GM18858 (cell line): ENCODE data around the gene AKAP6.

Source experiments
- ATAC-seq: cut with Tn5 transposase; IDR thresholded peaks from one replicate; pipeline ENCODE4 v1.9.1; 2021; ENCODE audit not compliant: unreplicated experiment

The AKAP6 gene

DNA sequence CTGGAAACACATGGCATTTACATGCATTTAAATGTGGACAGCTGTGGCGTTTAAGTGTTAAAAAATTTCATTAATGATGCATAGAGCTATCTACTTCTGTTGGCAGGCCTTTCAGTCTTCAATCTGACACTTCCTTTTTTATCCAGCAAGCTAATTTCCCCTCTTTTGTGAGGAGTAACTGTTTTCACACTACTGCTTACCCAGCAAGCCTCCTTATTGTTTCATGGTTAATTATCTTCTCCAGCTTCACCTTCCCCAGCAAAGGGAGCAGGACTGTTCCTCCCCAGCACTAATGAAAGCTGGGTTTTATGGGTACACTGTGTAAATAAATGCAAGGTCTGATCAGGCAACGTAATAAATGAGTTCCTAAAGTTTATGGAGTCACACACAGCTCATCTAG, 480.2 kb downstream of the AKAP6 start:
- ATAC-seq = no peak

DNA sequence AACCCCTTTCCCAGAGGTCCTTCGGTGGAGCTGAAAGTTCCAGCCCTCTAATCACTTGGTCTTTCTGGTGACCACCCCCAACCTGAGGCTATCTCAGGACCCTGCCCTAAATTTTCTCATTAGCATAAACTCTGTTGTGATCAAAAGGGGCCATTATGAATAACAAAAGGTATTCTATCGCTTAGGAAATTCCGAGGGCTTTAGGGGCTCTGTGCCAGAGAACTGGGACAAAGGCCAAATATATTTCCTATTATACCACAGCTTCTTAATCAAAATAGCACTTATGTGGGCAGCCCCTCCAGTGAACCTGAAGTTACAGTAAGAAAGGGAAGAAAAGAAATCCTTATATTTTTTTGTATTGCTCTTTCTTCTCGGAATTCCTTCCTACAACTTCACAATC, 484.3 kb downstream of the AKAP6 start:
- ATAC-seq = no peak

DNA sequence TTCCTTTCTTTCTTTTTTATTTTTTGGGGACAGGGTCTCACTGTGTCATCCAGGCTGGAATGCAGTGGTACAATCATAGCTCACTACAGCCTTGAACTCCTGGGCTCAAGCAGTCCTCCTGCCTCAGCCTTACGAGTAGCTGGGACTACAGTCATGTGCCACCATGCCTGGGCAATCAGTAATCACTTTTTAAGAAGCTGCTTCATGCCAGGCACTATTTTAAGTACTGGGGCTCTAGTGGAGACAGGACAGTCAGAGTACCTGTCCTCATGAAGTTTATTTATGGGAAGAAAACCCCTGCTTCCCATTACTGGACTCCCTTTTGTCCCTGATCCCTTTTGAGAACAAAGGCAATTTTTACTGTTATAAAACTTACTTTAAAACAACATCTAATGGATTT, 485.6 kb downstream of the AKAP6 start:
- no peak for ATAC-seq

DNA sequence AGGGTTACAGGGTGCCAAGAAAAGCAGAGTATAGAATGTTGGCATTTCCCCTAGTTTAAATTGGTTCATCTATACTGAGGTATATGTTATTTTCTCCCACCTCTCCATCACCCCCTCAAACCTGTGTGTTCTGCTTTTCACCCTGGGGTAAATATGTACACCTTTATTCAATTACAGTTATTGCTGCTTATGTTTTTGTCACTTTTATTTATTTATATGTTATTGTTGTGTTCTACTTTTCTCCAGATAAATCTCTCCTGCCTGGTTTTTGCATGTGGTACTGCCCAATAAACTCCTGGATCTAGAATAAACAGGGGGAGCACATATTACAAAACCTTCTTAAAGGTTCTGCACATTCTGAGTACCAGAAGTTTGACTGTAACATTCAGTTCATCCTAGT, 487.5 kb downstream of the AKAP6 start:
- no peak for ATAC-seq

DNA sequence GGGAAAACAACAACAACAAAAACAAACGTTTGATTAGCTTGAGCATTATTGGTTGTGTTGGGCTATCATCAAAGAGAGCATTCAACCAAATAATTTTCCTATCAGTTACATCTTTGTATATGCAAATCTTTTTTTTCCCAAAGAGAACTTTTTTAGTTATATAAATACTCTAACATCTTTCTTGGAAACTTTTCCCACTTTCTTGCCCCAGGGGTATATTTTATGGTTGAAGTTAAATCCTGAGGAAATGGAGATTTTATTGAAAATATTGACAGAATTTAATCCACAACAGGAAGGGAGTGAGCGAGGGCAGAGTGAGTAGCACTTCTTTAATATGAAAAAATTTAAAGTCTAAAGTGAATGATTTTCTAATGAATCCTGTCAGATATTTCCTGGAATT, 488.7 kb downstream of the AKAP6 start:
- ATAC-seq = no peak

DNA sequence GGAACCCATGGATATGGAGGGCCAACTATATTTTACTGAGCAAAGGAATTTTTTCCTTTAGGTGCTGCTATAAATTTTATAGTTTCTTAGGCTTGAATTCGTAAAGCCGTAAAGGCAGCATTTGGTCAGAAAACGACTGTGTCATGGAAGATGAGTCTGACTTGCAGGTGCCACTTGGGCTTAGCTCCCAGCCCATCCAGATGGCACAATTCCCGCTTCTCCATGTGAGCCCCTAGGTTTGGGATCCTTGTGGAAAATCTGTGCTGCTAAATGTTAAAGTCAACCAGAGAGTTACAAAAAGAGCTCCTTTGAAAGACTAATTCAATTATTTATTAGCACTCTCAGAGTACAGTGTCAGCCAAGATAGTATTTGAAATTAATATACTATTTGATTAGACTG, 489.5 kb downstream of the AKAP6 start:
- ATAC-seq = no peak

DNA sequence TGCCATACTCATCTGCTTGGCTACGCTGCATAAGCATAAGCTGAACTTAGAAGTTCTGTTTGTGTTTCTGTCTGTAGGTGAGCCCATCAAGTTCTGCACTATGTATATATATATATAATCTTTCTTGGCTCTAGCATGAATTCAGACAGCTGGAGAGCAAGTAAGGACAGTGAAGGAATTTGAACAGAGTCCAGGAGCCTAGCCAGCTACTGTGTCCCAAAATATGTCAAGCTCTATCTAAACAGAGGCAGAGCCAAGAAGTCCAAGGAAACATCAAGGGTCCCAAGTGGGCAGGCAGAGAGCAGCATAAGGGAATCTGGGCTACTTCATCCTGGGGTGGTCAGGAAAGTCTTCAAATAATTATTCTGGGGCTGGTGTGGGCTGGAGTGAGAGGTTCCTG, 491.1 kb downstream of the AKAP6 start:
- ATAC-seq = no peak

DNA sequence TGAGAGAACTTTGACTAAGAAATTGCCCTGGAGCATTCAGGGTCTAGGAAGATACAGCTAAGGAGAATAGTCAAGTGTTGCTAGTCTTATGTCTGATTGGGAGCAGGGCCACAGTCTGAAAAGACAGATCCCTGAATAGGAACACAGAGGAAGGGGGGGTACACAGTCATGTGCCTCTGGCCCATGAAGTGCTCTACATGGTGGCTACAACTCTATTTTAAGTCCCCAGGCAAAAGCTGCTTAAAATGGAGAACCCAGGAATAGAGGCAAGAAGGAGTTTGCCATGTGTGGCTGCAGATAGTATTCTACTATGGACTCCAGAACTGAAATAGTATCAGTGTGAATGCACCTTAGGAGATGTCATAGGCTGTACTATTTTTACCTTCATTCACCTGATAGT, 491.6 kb downstream of the AKAP6 start:
- no peak for ATAC-seq

DNA sequence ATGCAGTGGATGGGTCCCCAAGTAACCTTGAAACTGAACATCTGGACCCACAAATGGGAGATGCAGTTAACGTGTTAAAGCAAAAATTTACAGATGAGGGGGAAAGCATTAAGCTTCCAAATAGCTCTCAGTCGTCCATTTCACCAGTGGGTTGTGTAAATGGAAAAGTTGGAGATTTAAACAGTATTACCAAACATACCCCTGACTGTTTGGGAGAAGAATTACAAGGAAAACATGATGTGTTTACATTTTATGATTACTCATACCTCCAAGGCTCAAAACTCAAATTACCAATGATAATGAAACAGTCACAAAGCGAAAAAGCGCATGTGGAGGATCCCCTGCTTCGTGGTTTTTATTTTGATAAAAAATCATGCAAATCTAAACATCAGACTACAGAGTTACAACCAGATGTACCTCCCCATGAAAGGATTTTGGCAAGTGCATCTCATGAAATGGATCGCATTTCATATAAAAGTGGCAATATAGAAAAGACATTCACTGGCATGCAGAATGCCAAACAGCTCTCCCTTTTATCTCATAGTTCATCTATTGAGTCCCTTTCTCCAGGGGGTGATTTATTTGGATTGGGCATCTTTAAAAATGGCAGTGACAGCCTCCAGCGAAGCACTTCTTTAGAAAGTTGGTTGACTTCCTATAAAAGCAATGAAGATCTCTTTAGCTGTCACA, 493.0 kb downstream of the AKAP6 start:
- ATAC-seq = no peak

DNA sequence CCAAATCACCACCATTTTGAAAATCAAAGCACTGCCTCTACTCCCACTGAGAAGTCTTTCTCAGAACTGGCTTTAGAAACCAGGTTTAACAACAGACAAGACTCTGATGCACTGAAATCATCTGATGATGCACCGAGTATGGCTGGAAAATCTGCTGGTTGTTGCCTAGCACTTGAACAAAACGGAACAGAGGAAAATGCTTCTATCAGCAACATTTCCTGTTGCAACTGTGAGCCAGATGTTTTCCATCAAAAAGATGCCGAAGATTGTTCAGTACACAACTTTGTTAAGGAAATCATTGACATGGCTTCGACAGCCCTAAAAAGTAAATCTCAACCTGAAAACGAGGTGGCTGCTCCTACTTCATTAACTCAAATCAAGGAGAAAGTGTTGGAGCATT, 494.6 kb downstream of the AKAP6 start:
- no peak for ATAC-seq

DNA sequence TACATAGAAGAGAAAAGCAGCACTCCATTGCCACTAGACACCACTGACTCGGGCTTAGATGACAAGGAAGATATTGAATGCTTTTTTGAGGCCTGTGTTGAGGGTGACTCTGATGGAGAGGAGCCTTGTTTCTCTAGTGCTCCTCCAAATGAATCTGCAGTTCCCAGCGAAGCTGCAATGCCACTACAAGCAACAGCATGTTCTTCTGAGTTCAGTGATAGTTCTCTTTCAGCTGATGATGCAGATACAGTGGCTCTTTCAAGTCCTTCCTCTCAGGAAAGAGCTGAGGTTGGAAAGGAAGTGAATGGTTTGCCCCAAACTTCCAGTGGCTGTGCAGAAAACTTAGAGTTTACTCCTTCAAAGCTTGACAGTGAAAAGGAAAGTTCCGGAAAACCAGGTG, 495.1 kb downstream of the AKAP6 start:
- ATAC-seq = no peak

DNA sequence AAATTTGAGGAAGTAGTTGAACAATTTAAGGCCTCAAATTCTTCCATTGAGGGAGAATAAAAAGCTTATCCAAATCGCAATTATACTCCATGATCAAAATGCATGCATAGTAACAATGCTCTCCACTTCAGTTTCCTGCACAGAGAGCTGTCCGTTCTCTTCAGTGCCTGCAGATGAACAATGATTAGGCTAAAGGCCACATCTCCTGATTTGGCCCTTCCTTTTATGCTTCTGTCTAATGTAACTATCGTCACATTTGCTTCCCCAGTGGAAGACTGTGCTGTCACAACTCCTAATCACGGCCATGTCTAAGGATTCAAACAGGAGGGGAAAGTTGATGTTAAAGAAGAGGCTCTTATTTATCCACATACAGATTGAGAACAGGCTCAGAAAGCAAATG, 496.0 kb downstream of the AKAP6 start:
- ATAC-seq = no peak

DNA sequence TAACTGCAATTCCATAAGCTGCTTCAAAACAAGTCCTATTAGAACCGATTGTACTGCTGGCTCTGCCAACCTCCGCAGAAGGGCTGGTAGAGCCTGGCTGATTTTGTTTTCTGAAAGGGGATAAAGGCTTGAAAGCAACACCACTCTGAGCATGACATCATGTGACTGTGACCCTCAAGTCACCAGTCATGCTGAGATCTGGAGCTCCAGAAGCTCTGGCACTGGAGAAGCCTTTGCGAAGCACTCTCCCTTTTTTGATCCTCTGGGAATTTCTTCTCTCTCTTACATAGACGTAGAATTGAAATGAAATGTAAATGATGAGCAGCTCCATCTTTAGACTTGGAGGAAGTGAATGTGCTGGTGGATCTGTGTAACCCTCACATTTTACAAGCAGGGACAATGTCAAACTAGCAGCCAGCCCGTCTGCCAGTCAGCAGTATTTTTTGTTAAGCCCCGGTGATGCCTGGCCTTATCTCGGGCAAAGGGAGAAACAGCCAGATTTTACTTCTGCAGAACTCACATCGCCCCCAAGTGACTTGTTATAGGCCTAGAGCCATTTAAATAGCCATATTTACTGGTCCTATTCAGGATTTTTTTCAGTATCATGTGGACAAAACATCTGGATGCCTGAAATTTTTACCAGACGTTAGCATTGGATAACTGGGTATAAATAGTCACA, 497.4 kb downstream of the AKAP6 start:
- no peak for ATAC-seq

DNA sequence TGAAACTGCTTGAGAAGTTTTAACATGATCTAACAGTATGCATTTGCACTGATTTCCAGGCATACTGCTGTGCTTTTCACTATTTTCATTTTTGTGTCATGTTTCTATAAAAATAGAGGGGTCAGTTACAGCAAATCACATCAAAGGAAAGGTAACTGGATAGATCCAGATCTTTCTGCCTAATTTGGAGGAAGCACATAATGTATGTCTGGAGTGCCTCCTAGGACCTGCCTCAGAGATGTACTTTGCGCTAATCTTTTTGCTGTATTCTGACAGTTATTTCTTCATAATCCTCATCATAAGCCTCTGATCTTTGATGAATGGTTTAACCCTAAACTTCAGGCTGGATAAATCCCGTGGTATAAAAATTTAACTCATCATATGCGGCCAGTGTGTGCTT, 498.4 kb downstream of the AKAP6 start:
- no peak for ATAC-seq

DNA sequence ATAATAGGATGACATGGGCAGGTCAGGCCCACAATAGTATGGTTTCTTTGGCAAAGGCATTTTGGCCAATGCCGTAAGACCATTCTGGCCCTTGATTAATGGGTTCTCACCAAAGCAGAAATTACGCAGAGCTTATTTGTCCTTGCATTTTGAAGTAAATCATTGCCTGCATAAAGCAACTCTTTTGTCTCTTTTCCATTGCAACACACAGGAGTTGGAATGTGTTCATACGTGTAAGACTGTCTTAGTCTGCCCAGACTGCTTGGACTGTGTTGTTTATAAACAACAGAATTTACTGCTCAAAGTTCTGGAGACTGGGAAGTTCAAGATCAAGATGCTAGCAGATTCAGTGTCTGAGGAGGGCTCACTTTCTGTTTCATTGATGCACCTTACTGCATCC, 506.8 kb downstream of the AKAP6 start:
- no peak for ATAC-seq

DNA sequence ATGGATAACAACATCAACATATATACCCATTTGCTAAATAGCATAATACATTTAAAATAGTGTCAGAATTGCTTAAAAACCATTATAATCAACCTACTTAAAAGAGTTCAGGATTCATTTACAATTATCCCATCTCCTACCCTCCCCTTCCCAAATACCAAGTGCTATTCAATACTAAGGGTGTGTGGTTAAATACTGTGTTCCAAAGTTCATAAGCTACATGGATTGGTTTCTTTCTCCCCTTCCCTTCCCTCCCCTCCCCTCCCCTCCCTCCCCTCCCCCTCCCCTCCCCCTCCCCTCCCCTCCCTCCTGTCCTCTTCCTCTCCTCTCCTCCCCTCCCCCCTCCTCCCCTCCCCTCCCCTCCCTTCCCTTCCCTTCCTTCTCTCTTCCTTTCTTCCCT, 512.6 kb downstream of the AKAP6 start:
- ATAC-seq = no peak

DNA sequence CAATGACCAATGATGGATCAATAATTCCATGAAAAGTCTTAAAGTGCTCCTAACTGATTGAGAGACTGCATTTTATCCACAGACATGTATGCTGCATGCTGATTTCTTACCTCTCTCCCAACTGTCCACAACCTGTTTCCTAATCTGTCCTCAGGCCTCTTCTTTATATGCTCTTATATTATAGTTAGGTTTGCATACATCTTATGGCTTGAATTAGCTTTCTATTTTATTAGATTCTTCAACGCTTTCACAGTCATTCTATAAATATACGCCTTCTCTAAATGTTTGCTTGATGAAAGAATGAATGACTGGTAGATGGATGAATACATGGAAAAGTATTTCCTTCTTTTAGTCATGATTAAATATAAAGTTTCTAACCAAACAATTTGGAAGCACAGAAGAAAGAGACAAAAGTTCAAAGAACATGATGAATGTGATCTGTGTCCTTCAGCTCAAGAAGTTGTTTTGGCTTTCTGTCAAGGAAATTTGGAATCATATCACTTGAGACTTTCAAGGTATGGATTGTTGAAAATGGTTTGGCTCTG, 517.8 kb downstream of the AKAP6 start:
- no peak for ATAC-seq

DNA sequence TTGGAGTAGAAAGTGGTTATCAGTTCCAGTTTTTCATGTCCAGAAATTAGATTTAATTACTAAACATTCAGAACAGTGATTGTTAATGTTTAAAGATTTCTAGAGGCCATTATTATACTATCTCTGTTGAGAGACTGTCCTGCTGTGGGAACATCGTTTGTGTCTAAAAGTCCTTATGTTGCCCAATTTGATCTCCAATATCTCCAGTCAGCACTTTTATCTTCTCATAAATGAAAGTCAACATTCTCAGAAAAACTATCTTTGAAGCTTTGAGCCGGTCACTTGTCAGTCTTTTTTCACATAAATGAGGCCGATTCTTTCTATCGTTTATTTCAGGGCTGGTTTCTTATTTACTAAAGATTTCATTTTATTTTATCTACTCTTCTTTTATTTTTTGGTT, 518.8 kb downstream of the AKAP6 start:
- ATAC-seq = no peak

DNA sequence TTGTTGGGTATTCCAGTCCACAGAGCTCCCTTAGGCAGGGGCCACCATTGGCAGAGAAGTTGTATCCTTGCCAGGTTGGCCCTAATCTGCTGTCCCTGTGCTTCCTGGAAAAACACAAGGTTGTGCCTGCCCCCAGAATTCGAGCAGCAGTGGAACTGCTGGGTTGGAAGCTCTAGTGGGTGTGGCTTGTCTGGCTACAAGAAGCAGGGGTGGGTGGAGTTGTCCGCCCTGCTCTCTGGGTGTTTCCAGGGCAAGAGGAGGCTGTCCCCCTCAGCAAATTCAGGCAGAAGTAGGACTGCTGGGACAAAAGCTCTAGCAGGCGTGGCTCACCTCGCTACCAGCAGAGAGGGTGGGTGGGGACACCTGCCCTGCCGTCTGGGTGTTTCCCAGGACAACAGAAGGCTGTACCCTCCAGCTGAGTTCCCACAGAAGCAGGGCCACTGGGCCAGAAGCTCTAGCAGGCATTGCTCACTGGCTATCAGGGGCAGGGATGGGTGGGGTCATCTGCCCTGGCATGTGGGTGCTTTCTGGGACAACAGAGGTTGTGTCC, 536.8 kb downstream of the AKAP6 start:
- ATAC-seq = no peak

DNA sequence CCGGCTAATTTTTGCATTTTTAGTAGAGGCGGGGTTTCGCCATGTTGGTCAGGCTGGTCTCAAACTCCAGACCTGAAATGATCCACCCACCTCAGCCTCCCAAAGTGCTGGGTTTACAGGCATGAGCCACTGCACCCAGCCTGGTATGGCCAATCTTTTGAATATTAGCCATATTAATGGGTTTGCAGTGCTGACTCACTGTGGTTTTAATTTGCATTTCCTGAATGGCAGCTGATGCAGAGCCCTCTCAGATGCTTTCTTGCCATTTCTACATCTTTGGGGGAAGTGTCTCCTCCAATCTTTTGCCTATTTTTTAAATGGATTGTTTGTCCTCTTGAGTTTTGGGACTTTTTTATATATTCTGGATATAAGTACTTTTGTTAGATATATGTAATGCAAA, 554.1 kb downstream of the AKAP6 start:
- ATAC-seq = no peak
